Measurements from ENCODE around the gene GIT2.

GIT2 gene

GRCh38 chr12:109947521-109947920, 48.6 kb downstream of the GIT2 start:
- ATAC-seq (ENCODE audit: insufficient read depth, low read depth): no peak
- no peak overlapping the region for H3K4me2 ChIP-seq (ENCODE audit: insufficient read depth, low read length)
- H3K27me3 ChIP-seq (ENCODE audit: insufficient read depth, low read length, poor library complexity): no peaks in the 10 kb centered on the region
- no peak for DNase-seq
- no peak overlapping the region for H3K27ac ChIP-seq (ENCODE audit: low read length)
- no peak overlapping the region for H3K9ac ChIP-seq (ENCODE audit: low read depth, low read length)
- TF ChIP-seq CTCF (IDR thresholded peaks at IDR 0.05; ENCODE audit: borderline replicate concordance, extremely low read depth, low read length, poor library complexity, severe bottlenecking) (no peak), EZH2 (IDR thresholded peaks at IDR 0.05; ENCODE audit: borderline replicate concordance, low read depth, low read length, severe bottlenecking) (no peak)
- H3K79me2 ChIP-seq (ENCODE audit: insufficient read depth, low read length): no peaks in the 10 kb centered on the region
- H3K4me1 ChIP-seq (ENCODE audit: insufficient read depth, low read length): no peaks in the 10 kb centered on the region
- H4K20me1 ChIP-seq (ENCODE audit: insufficient read depth, low read length): no peaks in the 10 kb centered on the region
- peaks cover 72% of the 10 kb centered on the region for H3K36me3 ChIP-seq (ENCODE audit: insufficient read depth, low read length)
- H3K4me3 ChIP-seq (ENCODE audit: low read depth in 1 of 2, low read length in 2 of 2): no peak overlapping the region
- H2AFZ ChIP-seq (ENCODE audit: low read depth, low read length): no peak overlapping the region
- no peaks in the 10 kb centered on the region for H3K9me3 ChIP-seq (ENCODE audit: insufficient read depth, low read length, severe bottlenecking)

GRCh38 chr12:109946913-109947312, 49.3 kb downstream of the GIT2 start:
- no peak for ATAC-seq (ENCODE audit: insufficient read depth, low read depth)
- no peaks in the 10 kb centered on the region for H3K4me1 ChIP-seq (ENCODE audit: insufficient read depth, low read length)
- no peaks in the 10 kb centered on the region for H3K79me2 ChIP-seq (ENCODE audit: insufficient read depth, low read length)
- no peak overlapping the region for H3K4me3 ChIP-seq (ENCODE audit: low read depth in 1 of 2, low read length in 2 of 2)
- TF ChIP-seq EZH2 (IDR thresholded peaks at IDR 0.05; ENCODE audit: borderline replicate concordance, low read depth, low read length, severe bottlenecking): no peak
- TF ChIP-seq CTCF (IDR thresholded peaks at IDR 0.05; ENCODE audit: borderline replicate concordance, extremely low read depth, low read length, poor library complexity, severe bottlenecking): no peak
- H3K27me3 ChIP-seq (ENCODE audit: insufficient read depth, low read length, poor library complexity): no peaks in the 10 kb centered on the region
- H3K9me3 ChIP-seq (ENCODE audit: insufficient read depth, low read length, severe bottlenecking): no peaks in the 10 kb centered on the region
- H3K36me3 ChIP-seq (ENCODE audit: insufficient read depth, low read length): peaks cover 66% of the 10 kb centered on the region
- H2AFZ ChIP-seq (ENCODE audit: low read depth, low read length): no peak overlapping the region
- DNase-seq: no peak
- H3K27ac ChIP-seq (ENCODE audit: low read length): no peak overlapping the region
- H4K20me1 ChIP-seq (ENCODE audit: insufficient read depth, low read length): no peaks in the 10 kb centered on the region
- no peak overlapping the region for H3K9ac ChIP-seq (ENCODE audit: low read depth, low read length)
- no peak overlapping the region for H3K4me2 ChIP-seq (ENCODE audit: insufficient read depth, low read length)

- Histone ChIP-seq H3K9ac (ENCODE audit: low read depth, low read length) (no peak overlapping the region), H3K27ac (ENCODE audit: low read length) (no peak overlapping the region), H3K4me3 (ENCODE audit: low read depth in 1 of 2, low read length in 2 of 2) (no peak overlapping the region), H3K36me3 (ENCODE audit: insufficient read depth, low read length) (peaks cover 62% of the 10 kb centered on the region), H3K27me3 (ENCODE audit: insufficient read depth, low read length, poor library complexity) (no peaks in the 10 kb centered on the region), H3K9me3 (ENCODE audit: insufficient read depth, low read length, severe bottlenecking) (no peaks in the 10 kb centered on the region), H3K4me1 (ENCODE audit: insufficient read depth, low read length) (no peaks in the 10 kb centered on the region), H3K79me2 (ENCODE audit: insufficient read depth, low read length) (no peaks in the 10 kb centered on the region), H2AFZ (ENCODE audit: low read depth, low read length) (no peak overlapping the region), H4K20me1 (ENCODE audit: insufficient read depth, low read length) (no peaks in the 10 kb centered on the region), H3K4me2 (ENCODE audit: insufficient read depth, low read length) (no peak overlapping the region)
- DNase-seq (no peak), ATAC-seq (ENCODE audit: insufficient read depth, low read depth) (no peak)
- TF ChIP-seq EZH2 (IDR thresholded peaks at IDR 0.05; ENCODE audit: borderline replicate concordance, low read depth, low read length, severe bottlenecking): no peak
- TF ChIP-seq CTCF (IDR thresholded peaks at IDR 0.05; ENCODE audit: borderline replicate concordance, extremely low read depth, low read length, poor library complexity, severe bottlenecking): no peak
These were observed 49.7 kb downstream of the GIT2 start for GRCh38 chr12:109946505-109946904.
